GM19035 (cell line): ENCODE results near the gene CATSPERE.

Source experiments
- ATAC-seq: cut with Tn5 transposase; IDR thresholded peaks from one replicate; pipeline ENCODE4 v1.9.1; 2021; ENCODE audit not compliant: unreplicated experiment

Gene CATSPERE

DNA sequence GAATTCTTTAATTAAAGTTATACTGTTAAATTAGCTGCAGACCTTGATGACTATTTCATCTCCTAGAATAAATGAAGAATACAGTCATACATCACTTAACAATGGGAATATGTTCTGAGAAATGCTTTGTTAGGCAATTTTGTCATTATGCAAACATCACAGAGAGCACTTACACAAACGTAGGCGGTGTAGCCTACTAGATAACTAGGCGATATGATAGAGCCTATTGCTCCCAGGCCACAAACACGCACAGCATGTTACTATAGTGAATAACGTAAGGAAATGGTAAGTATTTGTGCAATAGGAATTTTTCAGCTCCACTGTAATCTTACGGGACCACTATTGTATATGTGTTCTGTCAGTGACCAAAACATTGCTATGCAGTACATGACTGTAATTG lies 154.2 kb downstream of the CATSPERE start:
- no peak for ATAC-seq

DNA sequence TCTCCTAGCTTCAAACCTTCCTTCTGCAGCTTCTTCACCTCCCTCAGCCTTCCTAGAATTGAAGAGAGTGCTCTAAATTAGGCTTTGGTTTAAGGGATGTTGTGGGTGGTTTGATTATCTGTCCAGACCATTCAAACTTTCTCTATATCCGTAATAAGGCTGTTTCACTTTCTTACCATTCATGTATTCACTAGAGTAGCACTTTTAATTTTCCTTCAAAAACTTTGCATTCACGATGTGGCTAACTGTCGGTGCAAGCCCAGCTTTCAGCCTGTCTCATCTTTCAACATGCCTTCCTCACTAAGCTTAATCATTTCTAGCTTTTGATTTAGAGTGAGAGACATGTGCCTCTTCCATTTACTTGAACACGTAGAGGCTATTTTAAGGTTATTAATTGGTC lies 165.6 kb downstream of the CATSPERE start:
- ATAC-seq, result no peak

DNA sequence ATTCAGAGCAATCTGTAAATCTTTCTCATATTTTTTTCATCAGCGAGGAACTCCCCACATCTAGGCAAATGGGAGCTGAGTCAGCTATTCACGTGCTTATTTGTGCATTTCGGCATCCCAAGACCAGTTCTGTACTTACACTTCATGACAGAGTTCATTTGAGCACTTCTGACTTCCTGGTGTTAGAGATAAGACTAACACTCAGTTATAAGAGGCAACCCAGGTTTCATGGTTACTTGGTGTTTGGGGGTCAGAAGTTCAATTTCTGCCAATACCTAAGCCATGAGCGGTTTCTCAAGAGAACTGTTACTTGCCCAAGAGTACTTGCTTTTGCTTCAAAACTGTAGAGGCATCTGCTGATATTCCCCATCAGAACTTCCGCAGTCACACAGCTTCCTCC lies 167.7 kb downstream of the CATSPERE start:
- no peak for ATAC-seq

DNA sequence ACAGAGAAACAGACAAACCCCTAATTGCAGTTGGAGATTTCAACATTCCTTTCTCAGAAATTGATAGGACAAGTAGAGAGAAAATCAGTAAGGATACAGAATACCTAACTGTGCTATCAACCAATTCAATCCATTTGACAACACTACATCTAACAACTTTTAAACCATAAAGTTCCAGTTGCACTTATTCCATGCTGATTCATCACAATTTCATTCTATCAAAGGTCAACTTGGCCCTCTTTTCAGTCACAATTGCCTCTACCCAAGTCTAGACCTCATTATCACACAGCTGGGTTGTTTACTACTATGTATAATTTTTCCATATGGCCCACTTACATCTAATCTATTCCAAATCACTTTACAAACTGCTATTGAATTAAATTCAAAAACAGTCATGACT lies 172.1 kb downstream of the CATSPERE start:
- ATAC-seq, result no peak

GRCh38 chr1:244634546-244634945 lies 173.5 kb downstream of the CATSPERE start:
- no peak for ATAC-seq

DNA sequence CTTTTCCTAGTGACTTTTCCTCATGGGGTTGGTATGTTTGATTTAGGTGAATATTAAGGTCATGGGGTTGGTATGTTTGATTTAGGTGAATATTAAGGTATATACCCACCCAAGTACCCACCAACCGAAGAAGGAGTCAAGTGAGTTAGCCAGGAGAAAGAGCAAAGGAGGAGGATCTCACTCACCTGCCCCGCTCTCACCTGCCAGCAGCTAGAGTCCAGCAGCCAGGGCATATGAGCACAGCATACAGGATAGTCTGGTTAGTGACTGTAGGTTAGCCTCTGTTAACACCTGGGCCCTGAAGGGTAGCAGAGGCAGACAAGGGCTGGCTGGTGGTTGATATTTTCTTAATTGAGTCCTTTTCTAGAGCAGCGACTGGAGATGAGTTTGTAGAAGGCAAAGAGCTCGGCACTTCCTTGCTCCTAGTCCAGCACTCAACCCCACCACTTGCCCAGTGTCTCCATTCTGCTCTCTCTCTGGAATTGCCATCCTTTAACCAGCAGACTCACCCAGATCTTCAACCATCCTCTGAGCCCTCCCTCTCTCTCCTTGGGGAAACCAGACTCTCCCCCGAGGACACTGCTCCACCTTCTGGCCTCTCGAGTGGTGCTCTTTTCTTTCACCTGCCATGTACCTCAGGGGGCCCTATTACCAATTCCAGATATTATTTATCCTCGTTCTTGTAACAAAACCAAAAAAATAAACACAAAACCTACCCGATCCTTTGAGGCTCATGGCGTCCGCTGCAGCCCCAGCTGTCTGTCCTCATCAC lies 175.6 kb downstream of the CATSPERE start:
- ATAC-seq, result no peak

- no peak for ATAC-seq
Observed at GRCh38 chr1:244639561-244639960, 178.5 kb downstream of the CATSPERE start.

DNA sequence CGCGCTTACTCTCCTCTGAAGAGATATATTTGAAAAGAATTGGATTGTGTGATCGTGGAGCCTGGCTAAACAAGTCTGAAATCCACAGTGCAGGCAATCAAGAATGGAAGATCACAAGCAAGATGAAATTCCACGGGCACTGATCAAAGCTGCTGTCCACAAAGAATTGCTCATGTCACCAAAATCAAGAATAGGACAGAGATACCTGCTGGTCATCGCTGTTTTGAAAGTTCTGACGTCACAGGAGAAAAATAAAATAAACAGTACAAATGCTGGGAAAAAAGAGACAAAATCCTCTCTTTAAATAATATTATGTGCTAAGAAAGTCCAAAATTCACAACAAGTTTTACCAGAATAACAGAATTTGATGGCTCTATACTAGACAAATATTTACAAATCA lies 179.8 kb downstream of the CATSPERE start:
- no peak for ATAC-seq

DNA sequence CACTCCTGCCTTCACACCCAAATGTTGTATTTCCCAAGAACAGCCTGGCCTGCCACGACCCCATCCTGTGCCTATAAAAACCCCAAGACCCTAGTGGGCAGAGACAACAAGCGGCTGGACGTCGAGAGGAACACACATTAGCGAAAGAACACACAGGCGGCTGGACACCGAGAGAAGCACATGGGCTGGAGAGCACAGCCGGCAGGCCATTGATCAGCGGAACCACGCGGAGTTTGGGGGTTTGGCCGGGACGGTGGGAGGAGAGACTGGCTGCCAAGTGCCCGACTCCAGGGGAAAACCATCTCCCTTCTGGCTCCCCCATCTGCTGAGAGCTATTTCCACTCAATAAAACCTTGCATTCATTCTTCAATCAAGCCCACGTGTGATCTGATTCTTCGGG lies 181.5 kb downstream of the CATSPERE start:
- ATAC-seq, result no peak

- no peak for ATAC-seq
Observed at GRCh38 chr1:244642988-244643387, 181.9 kb downstream of the CATSPERE start.

DNA sequence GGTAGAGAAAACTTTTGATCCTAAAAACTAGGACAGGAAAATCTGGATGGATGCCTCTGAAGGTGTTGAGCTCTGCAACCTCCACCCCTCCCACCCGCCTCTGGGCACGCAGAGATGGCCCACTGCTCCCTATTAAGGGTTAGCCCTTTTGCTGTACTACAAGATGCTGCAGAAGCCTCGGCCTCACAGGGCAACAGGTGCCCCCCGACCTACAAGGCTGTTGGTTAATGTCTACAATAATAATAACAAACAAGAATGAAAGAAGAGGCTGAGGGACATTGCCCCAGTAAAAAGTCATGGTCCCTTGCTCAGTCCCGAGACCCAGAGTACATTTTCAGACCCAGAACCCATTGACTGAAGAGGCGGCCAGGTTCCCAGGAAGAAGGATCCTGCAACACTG lies 184.3 kb downstream of the CATSPERE start:
- no peak for ATAC-seq

DNA sequence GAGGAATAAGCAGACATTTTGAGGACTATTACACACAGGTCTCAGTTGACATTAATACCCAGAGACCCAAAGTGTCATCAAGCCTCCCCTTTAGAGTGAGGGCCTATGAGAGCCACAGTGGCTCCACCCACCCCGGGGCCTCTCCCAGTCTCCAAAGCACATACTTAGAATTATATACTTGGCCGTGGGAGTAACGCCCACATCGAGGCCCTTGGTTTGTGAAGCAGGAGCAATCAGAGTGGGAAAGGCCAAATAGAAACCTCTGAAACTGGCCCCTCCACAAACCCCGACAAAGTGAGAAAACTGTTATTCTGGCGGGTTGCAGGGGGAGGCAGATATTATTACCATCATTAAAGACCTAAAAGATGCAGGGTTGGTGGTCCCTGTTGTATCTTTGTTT lies 184.8 kb downstream of the CATSPERE start:
- no peak for ATAC-seq

DNA sequence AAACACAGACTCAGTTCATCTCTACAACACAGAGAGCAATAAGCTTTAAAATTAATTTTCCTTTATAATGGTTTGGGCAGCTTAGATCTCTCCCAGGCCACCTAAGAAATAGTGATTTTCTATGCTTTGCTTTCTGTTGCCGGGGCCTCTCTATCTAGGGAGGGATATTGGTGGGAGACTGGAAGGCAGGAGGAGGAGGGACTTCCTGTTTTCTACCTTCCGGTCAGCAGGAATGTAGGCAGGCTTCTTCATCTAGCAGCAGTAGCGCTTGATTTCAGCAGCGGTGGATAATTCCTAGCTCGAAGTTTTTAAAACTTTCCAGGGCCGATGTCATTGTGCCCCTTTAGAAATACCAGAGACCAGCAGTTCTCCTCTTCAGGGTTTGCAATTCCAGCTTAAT lies 186.7 kb downstream of the CATSPERE start:
- ATAC-seq, result no peak

DNA sequence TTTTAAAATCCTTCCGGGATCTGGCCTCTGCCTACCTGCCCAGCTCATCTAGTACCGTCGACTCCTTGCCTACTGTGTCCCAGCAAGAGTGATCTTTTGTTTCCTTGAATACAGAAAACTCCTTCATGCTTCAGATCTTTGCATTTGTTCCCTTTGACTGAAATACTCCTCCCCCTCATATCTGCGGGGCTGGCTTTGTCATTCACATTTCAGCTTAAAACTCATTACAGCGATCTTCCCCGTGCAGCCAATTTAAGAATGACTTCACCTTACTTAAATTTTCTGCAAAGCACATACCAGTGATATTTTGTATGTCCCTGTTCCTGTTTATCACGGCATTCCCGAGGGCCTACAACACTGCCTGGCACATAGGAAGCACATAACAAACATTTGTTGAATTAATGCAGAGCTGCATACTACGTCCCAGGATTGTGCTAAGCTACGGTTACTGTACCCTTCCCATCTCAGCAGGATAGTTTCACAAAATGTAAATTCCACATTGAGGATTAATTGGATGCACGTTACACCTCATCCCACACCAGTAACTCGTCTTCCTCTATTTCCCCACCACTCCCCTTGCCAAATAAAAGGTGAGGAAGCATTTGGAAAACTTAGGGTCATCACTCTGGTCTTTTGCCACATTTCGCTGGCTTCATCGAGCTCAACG lies 191.0 kb downstream of the CATSPERE start:
- no peak for ATAC-seq

GRCh38 chr1:244652623-244653438 lies 191.8 kb downstream of the CATSPERE start, which contains the start of gene DESI2:
Gene DESI2 (plus strand): TSS chr1:244653126. CDS start chr1:244653314, 188 bp downstream.
- peak; percentile 94 for ATAC-seq

GRCh38 chr1:244653439-244654107 lies 192.5 kb downstream of the CATSPERE start:
- no peak for ATAC-seq

DNA sequence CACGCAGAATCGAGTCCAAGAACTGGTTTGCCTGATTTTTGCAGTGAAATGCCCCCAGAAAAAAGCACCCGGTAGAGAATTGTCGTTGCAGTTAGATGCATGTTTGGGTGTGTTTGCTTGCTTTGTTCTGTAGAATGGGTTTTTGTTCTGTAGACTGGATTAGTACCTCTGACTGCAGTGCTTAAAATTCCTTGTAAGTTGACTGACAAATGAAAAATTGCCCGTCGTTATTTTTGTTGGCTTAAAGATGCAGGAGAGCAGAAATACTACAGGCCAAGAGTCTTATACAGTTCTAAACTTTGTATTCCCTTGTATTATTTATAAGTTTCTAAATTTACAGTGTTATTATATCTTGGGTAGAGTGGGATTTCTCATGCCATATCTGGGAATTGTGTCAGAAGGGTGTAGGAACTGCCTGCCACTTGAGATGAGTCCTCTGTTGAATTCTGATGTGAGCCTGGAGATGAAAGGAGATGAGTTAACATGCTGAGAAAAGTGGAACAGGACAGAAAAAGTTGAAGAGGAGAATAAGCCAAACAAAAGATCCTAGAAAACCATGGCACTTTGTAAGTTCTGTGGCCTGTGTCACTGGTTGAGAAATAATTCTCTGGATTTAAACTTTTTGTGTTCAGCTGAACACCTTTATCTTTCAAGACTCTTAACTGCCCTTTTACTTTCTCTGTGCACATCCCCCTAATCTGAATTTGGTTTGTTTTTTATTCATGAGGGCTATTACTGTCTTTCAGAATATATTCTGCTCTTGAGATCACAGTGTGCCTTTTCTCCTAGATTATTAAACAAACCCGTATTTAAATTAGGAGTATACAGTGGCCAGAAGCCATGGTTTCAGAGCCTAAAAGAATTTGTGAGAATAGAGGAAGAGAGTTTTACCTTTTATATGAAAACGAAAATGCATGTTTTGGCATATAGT lies 193.3 kb downstream of the CATSPERE start:
- no peak for ATAC-seq

DNA sequence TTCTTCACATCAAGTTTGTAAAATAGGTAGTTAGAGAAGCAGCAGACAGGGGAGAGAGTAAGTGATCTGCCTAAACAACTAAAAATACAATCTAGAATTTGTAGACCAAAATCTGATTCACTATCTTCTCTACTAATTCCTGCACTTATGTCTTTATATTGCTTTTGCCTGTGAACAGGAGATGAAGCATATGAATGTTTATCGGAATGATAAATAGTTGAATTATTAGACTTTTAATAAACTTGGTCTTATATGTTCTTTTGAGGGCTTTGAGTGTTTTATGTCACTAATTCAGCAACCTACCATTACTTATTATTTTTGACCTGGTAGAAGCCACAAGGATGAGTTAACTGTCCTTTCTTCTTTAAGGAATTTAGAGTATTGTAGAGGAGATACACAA lies 194.1 kb downstream of the CATSPERE start:
- no peak for ATAC-seq

DNA sequence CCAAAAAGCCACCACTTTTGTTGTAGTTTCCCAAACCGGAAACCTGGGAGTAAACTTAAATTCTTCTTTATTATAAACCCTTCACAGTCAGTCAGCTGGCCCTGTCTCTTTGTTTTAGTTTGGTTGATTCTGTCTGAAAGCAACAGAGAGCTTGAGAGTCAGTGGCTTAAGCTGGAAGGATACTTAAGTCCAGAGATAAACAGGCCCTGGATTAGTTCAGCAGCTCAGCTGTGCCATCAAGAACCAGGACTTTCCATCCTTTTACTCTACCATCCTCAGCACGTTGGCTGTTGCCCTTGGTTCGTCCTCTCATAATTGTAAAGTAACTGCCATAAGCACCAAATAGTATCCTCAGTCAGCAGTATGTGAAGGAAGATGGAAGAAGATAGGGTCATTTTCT lies 196.3 kb downstream of the CATSPERE start:
- ATAC-seq, result no peak

- no peak for ATAC-seq
Observed at GRCh38 chr1:244659694-244660093, 198.6 kb downstream of the CATSPERE start.
